Activated naive CD8-positive, alpha-beta T cell treated with anti-CD3 and anti-CD28 coated beads, Interleukin-2, amount 50 U/mL, for 24 hours (primary cell): Measurements from ENCODE around the gene FSHR.

Source experiments
- ATAC-seq: fragments of 150-1000 bp; cut with Tn5 transposase; one replicate; pipeline ENCODE4 v1.10.0; 2021
- DNase-seq: peaks from one replicate; pipeline ENCODE4 v3.0.0; 2021
- H3K27ac Mint-ChIP-seq: one replicate; pipeline ENCODE4 v1.8.0; 2021; ENCODE audit warnings: mild to moderate bottlenecking, mixed read lengths
- H3K27me3 Mint-ChIP-seq: one replicate; pipeline ENCODE4 v1.8.0; 2021; ENCODE audit warnings: mixed read lengths
- H3K36me3 Mint-ChIP-seq: one replicate; pipeline ENCODE4 v1.8.0; 2021; ENCODE audit warnings: low read depth, mixed read lengths
- H3K4me1 Mint-ChIP-seq: one replicate; pipeline ENCODE4 v1.8.0; 2021; ENCODE audit warnings: mixed read lengths
- H3K4me3 Mint-ChIP-seq: one replicate; pipeline ENCODE4 v1.8.0; 2021; ENCODE audit warnings: mild to moderate bottlenecking, moderate library complexity, mixed read lengths
- H3K9me3 Mint-ChIP-seq: one replicate; pipeline ENCODE4 v1.8.0; 2021; ENCODE audit warnings: mixed read lengths

The FSHR gene

DNA sequence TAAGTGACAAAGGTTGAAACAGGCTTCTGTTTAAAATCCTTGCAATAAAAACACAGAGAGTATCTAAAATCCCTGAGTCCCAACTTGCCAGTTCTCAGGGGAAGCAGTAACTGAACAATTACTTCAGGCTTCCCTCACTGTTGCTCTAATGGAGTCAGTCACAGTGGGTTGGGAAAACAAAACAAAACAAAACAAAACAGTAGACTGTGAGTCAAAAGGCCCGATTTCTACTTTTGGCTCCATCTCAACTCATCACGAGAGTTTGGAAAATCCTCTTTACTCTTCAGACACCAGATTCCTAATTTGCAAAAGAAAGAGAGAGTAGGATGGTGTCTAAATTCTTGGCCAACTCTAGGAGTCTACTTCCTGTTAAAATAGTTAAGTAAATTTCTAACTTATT lies 1.1 kb downstream of the FSHR start:
- Mint-ChIP-seq H3K27ac (no peak overlapping the region), H3K36me3 (no peaks in the 10 kb centered on the region), H3K27me3 (no peaks in the 10 kb centered on the region), H3K9me3 (peaks cover 9% of the 10 kb centered on the region), H3K4me3 (no peak overlapping the region), H3K4me1 (no peaks in the 10 kb centered on the region)
- DNase-seq = no peak
- no peak for ATAC-seq

- ATAC-seq = no peak
- Mint-ChIP-seq H3K36me3 (no peaks in the 10 kb centered on the region), H3K27ac (no peak overlapping the region), H3K4me3 (no peak overlapping the region), H3K27me3 (no peaks in the 10 kb centered on the region), H3K9me3 (peaks cover 12% of the 10 kb centered on the region), H3K4me1 (no peaks in the 10 kb centered on the region)
- no peak for DNase-seq
Observed at GRCh38 chr2:49152824-49153223, 1.5 kb downstream of the FSHR start.

GRCh38 chr2:49146401-49146800 lies 7.9 kb downstream of the FSHR start:
- Mint-ChIP-seq H3K27me3 (no peaks in the 10 kb centered on the region), H3K9me3 (peaks cover 9% of the 10 kb centered on the region), H3K4me3 (no peak overlapping the region), H3K4me1 (no peaks in the 10 kb centered on the region), H3K36me3 (no peaks in the 10 kb centered on the region), H3K27ac (no peak overlapping the region)
- DNase-seq = no peak
- ATAC-seq = no peak

DNA sequence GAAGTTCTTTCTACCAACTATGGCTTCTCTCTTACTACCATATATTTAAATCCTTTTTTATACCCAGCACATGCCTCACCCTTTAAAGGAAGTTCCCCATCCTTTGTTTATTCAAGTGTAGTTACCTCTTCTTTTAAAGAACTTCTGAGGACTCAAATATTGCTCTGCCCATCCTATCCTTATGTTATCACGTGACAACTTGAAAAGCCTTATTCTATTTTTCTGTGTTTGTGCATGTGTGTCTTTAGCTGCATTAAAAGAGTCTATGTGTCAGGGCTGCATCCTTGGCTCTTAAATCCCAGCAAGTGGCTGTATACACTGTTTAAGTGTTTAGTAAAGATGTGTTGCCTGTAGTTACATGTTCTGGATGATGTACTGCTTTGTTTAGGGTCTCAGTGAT lies 22.5 kb downstream of the FSHR start:
- H3K4me1 Mint-ChIP-seq = no peaks in the 10 kb centered on the region
- DNase-seq (no peak), ATAC-seq (no peak)
- peaks cover 13% of the 10 kb centered on the region for H3K9me3 Mint-ChIP-seq
- H3K36me3 Mint-ChIP-seq = no peaks in the 10 kb centered on the region
- H3K4me3 Mint-ChIP-seq = no peak overlapping the region
- H3K27ac Mint-ChIP-seq = no peak overlapping the region
- no peaks in the 10 kb centered on the region for H3K27me3 Mint-ChIP-seq

GRCh38 chr2:49129034-49129433 lies 25.3 kb downstream of the FSHR start:
- no peak for ATAC-seq
- no peak overlapping the region for H3K27ac Mint-ChIP-seq
- no peaks in the 10 kb centered on the region for H3K27me3 Mint-ChIP-seq
- peaks cover 13% of the 10 kb centered on the region for H3K9me3 Mint-ChIP-seq
- DNase-seq = no peak
- H3K4me1 Mint-ChIP-seq = no peaks in the 10 kb centered on the region
- no peak overlapping the region for H3K4me3 Mint-ChIP-seq
- no peaks in the 10 kb centered on the region for H3K36me3 Mint-ChIP-seq

DNA sequence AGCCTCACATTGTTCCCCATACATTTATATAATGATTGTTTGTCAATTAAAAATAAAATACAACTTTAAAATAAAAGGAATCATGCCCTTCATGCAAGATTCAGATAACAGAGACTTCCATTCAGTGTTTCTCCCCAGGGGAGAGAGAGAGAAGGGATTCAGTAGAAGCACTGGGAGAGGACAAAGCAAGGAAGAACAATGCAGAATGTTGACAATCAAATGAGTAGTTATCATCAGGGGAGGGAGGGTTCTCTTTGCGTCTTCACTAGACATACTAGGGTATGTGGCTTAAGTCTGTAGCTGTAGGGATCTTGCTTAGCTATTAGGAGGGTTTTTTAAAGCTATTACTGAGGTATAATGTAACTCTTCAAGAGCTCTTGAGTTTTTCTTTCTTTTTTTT lies 30.7 kb downstream of the FSHR start:
- no peak overlapping the region for H3K4me3 Mint-ChIP-seq
- no peak overlapping the region for H3K27ac Mint-ChIP-seq
- H3K27me3 Mint-ChIP-seq = no peaks in the 10 kb centered on the region
- DNase-seq (no peak), ATAC-seq (no peak)
- H3K9me3 Mint-ChIP-seq = peaks cover 4% of the 10 kb centered on the region
- H3K4me1 Mint-ChIP-seq = no peaks in the 10 kb centered on the region
- H3K36me3 Mint-ChIP-seq = no peaks in the 10 kb centered on the region

DNA sequence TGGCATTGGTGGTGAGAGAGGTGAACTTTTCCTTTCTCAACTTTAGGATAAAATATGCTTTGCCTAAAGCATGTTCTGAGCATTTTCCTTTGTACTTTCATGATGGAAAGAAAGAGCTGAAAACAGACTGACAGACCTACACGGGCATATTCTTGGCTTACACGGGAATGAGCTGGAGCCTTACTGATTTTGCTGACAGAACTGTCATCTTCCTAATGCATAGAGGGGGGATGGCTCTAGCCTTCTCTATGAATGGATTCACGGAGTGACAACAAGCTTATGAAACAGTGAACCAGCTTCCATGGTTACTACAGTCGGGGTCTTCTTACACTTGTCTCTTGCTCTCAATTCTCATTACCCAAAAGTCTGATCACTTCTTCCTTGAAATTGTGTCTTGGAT lies 32.2 kb downstream of the FSHR start:
- no peak for ATAC-seq

DNA sequence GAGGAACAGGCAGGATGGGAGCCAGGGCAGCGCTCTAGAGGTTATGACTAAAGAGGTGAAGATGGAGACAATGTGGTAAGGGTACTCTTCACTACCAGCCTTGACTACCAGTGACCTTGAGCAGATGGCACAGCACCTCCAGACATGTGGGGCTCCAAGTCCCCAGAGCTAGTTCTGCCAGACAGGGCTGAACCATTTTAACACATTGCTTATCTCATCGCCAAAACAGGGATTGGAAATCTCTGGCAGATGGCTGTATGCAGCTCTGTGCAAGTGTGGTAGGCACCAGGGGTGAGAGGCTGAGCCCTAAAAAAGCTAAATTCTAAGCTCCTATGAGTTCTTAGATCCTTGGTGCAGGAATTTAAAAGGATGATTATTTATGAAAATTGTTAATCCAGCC lies 41.3 kb downstream of the FSHR start:
- H3K27me3 Mint-ChIP-seq = no peaks in the 10 kb centered on the region
- no peak overlapping the region for H3K4me3 Mint-ChIP-seq
- no peaks in the 10 kb centered on the region for H3K36me3 Mint-ChIP-seq
- H3K27ac Mint-ChIP-seq = no peak overlapping the region
- ATAC-seq (no peak), DNase-seq (no peak)
- no peaks in the 10 kb centered on the region for H3K4me1 Mint-ChIP-seq
- H3K9me3 Mint-ChIP-seq = no peaks in the 10 kb centered on the region

More for the DNA sequence above, 32.2 kb downstream of the FSHR start:
- no peaks in the 10 kb centered on the region for H3K27me3 Mint-ChIP-seq
- H3K36me3 Mint-ChIP-seq = no peaks in the 10 kb centered on the region
- H3K4me1 Mint-ChIP-seq = no peaks in the 10 kb centered on the region
- H3K9me3 Mint-ChIP-seq = no peaks in the 10 kb centered on the region
- H3K27ac Mint-ChIP-seq = no peak overlapping the region
- no peak for DNase-seq
- no peak overlapping the region for H3K4me3 Mint-ChIP-seq

GRCh38 chr2:49111456-49111855 lies 42.9 kb downstream of the FSHR start:
- no peaks in the 10 kb centered on the region for H3K27me3 Mint-ChIP-seq
- no peak for DNase-seq
- no peaks in the 10 kb centered on the region for H3K4me1 Mint-ChIP-seq
- no peak for ATAC-seq
- H3K9me3 Mint-ChIP-seq = no peaks in the 10 kb centered on the region
- no peak overlapping the region for H3K4me3 Mint-ChIP-seq
- H3K36me3 Mint-ChIP-seq = no peaks in the 10 kb centered on the region
- no peak overlapping the region for H3K27ac Mint-ChIP-seq

DNA sequence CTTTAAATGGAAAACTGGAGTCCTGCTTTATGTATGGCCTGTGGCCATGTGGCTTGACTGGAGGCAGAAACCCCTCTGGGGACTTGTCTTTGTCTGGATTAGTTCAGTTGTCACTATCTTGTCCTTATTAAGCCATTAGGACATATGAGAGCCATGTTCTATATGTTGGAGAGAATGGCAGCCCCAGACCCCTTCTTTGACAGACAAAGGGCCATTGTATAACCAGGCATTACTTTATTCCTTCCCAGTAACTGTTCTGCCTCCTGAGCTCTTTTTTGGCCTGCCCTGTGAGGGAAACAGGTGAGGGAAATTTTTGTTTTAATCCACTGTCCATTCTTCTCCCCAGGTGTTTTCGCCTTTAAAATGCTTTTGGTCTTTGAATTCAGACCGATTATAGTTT lies 43.3 kb downstream of the FSHR start:
- Mint-ChIP-seq H3K9me3 (no peaks in the 10 kb centered on the region), H3K27ac (no peak overlapping the region), H3K27me3 (no peaks in the 10 kb centered on the region), H3K4me3 (no peak overlapping the region), H3K36me3 (no peaks in the 10 kb centered on the region), H3K4me1 (no peaks in the 10 kb centered on the region)
- DNase-seq (no peak), ATAC-seq (no peak)

DNA sequence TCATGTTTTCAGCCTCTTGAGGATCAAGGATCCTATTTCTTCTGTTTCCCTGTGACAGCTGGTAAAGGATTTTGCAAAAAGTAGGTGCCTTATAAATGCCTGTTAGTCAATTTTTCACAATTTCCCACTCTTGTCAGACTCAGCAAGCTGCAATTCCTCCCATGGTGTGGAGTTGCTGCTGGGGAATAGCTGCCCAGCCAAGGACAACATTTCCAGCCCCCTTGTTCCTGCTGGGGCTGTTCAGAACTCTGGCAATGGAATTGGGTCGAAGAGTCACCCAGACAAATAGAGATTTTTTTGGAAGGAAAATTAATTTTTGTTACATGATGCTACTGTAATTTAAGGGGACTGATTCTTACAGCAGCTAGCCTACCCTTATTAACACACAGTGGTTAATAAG lies 43.7 kb downstream of the FSHR start:
- no peak for DNase-seq
- H3K4me3 Mint-ChIP-seq = no peak overlapping the region
- ATAC-seq = no peak
- no peak overlapping the region for H3K27ac Mint-ChIP-seq
- no peaks in the 10 kb centered on the region for H3K4me1 Mint-ChIP-seq
- H3K9me3 Mint-ChIP-seq = no peaks in the 10 kb centered on the region
- H3K36me3 Mint-ChIP-seq = no peaks in the 10 kb centered on the region
- no peaks in the 10 kb centered on the region for H3K27me3 Mint-ChIP-seq

DNA sequence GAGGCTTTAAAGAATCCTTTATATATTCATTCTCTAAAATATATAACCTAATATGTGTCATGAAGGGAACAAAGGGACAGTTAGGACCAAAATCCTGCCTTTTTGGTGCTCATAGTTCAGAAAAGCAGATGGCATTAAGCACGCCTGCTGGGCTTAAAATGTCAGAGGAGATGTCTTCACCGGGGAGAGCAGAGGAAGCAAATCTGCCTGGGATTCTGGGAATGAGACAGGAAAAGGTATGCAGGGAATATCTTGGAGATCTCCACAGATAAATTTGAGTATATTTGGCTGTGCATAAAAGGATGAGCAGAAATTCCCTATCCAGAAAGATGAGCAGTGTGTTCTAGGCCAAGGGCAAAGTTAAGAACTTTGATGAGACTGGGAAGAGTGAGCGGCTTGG lies 45.5 kb downstream of the FSHR start:
- Mint-ChIP-seq H3K27ac (no peak overlapping the region), H3K27me3 (no peaks in the 10 kb centered on the region), H3K4me1 (no peaks in the 10 kb centered on the region), H3K4me3 (no peak overlapping the region), H3K9me3 (no peaks in the 10 kb centered on the region), H3K36me3 (no peaks in the 10 kb centered on the region)
- DNase-seq = no peak
- no peak for ATAC-seq

DNA sequence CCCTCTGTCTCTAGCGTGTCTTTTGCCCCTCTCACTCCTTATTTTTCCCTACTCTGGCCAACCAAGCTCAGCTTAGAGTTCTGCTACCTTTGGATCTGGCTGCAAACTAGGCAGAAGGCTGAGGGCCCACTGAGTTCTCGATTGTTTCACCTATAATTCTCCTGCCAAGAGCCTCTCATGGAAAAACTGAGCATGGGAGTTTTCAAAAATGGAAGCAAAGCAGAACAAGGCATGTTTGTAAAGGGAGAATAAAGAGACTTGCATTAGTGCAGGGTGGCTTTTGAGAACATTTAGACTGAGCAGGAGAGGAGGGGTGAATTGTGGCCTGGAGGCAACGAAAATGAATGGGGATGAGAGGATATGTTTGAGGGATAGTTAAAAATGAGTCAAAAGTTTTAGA lies 45.9 kb downstream of the FSHR start:
- Mint-ChIP-seq H3K4me1 (no peaks in the 10 kb centered on the region), H3K27ac (no peak overlapping the region), H3K4me3 (no peak overlapping the region), H3K36me3 (no peaks in the 10 kb centered on the region), H3K27me3 (no peaks in the 10 kb centered on the region), H3K9me3 (no peaks in the 10 kb centered on the region)
- ATAC-seq = no peak
- DNase-seq = no peak

DNA sequence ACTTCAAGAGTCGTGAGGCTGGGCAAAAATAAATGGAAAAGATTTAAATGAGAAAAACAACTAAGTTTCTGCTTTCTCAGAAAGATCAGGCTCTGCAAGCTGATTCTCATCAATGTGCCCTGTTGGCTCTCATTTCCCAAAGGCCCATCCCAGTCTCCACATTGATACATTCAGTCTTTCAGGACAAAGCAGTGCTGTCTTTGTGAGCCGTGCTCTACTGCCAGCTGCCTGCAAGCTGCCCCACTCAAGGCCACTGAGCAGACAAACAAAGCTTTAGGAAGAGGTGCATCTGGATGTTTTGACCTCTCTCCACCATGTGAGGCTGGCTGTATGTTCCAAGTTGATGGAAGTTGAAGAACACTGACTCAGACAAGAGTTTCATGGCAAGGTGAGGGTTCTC lies 48.8 kb downstream of the FSHR start:
- no peak for DNase-seq
- Mint-ChIP-seq H3K27ac (no peak overlapping the region), H3K4me3 (no peak overlapping the region), H3K36me3 (no peaks in the 10 kb centered on the region), H3K27me3 (no peaks in the 10 kb centered on the region), H3K9me3 (peaks cover 7% of the 10 kb centered on the region), H3K4me1 (no peaks in the 10 kb centered on the region)
- no peak for ATAC-seq

GRCh38 chr2:49102146-49102545 lies 52.2 kb downstream of the FSHR start:
- H3K27me3 Mint-ChIP-seq = no peaks in the 10 kb centered on the region
- ATAC-seq (no peak), DNase-seq (no peak)
- H3K9me3 Mint-ChIP-seq = peaks cover 11% of the 10 kb centered on the region
- H3K4me3 Mint-ChIP-seq = no peak overlapping the region
- no peaks in the 10 kb centered on the region for H3K36me3 Mint-ChIP-seq
- H3K4me1 Mint-ChIP-seq = no peaks in the 10 kb centered on the region
- H3K27ac Mint-ChIP-seq = no peak overlapping the region

- Mint-ChIP-seq H3K9me3 (peaks cover 16% of the 10 kb centered on the region), H3K27ac (no peak overlapping the region), H3K4me3 (no peak overlapping the region), H3K27me3 (no peaks in the 10 kb centered on the region), H3K4me1 (no peaks in the 10 kb centered on the region), H3K36me3 (no peaks in the 10 kb centered on the region)
- DNase-seq (no peak), ATAC-seq (no peak)
Observed at GRCh38 chr2:49080681-49081080, 73.6 kb downstream of the FSHR start.
